IPS-NIHi7 (cell line): ENCODE data around the gene POLR1A.

Source experiments
- DNase-seq: peaks from one replicate; pipeline ENCODE4 v3.0.0; 2012; ENCODE audit warnings: mixed read lengths; ENCODE audit errors: extremely low spot score

POLR1A gene

GRCh38 chr2:85978883-85979780, 126.6 kb downstream of the POLR1A start:
- DNase-seq: no peak

- DNase-seq: no peak
These were observed 129.4 kb downstream of the POLR1A start for GRCh38 chr2:85976106-85976920.

DNA sequence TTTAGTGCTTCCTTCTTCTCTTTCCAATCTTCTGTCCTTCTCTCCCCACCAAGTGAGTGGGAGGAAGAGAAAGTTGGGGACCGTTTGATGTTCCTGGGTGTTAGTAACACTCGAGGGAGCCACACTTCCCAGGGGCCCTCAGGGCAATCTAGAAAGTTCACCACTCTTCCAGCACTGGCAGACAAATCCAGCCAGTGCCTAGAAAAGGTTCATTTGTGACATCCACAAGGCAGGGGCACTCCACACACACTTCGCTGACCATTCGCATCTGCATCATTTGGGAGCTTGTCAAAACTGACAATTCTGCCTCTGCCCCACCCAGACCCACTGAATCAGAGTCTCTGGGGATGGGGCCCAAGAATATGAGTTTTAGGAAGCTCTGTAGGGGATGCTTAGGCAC, 130.1 kb downstream of the POLR1A start:
- no peak for DNase-seq

DNA sequence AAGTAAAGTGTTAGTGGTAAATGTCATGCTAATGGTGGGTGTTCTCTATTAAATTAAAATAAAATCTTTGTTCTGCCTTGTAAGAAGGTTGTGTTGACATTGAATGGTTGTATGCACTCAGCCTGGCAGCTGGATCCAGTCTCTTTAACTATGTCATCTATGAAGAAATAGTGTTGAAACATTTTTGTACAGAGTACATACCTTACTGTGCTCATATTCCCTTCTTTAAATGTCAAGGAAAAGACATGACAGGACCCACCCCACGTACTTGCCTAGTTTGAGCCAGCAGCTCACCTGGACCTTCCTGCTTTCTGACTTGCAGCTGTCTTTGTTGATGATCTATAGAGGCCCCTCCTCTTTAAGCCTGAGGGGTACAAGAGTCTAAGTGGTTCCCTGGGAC, 131.3 kb downstream of the POLR1A start:
- DNase-seq: no peak

- DNase-seq: no peak
These were observed 133.3 kb downstream of the POLR1A start for GRCh38 chr2:85972355-85972754.

- DNase-seq: no peak
These were observed 134.3 kb downstream of the POLR1A start for GRCh38 chr2:85971366-85971765.
